Measurements from ENCODE around the gene LYRM4. TPM values are rescaled to one million over a fixed set of nuclear protein-coding genes. Genes with fewer than 3 reads are reported as not detected.

The LYRM4 gene
- total RNA-seq, 2 donors from 2014 or later: 19.1 to 22.5 TPM

DNA sequence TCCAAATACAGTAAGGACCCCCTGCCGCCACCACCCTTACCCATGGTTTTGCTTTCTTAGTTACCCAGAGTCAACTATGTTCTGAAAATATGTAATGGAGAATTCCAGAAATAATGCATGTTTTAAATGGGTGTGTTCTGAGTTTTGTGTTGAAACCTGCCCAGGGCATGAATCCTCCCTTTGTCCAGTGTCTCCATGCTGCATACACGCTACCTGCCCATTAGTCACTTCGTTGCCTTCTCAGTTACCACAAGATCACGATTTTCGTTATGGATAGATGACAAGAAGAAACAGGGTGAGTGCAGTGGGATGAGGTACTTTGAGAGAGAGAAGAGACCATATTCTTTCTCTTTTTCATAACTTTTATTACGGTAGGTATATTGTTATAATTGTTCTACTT is 11.2 kb upstream of the LYRM4 start:
- DNase-seq (ENCODE audit: low spot score): no peak
- Histone ChIP-seq H3K4me1 (no peaks in the 10 kb centered on the region), H3K27ac (no peak overlapping the region), H3K36me3 (no peaks in the 10 kb centered on the region), H3K27me3 (no peaks in the 10 kb centered on the region), H3K4me3 (no peak overlapping the region), H3K9me3 (no peaks in the 10 kb centered on the region)
- TF ChIP-seq, protein P1, sequence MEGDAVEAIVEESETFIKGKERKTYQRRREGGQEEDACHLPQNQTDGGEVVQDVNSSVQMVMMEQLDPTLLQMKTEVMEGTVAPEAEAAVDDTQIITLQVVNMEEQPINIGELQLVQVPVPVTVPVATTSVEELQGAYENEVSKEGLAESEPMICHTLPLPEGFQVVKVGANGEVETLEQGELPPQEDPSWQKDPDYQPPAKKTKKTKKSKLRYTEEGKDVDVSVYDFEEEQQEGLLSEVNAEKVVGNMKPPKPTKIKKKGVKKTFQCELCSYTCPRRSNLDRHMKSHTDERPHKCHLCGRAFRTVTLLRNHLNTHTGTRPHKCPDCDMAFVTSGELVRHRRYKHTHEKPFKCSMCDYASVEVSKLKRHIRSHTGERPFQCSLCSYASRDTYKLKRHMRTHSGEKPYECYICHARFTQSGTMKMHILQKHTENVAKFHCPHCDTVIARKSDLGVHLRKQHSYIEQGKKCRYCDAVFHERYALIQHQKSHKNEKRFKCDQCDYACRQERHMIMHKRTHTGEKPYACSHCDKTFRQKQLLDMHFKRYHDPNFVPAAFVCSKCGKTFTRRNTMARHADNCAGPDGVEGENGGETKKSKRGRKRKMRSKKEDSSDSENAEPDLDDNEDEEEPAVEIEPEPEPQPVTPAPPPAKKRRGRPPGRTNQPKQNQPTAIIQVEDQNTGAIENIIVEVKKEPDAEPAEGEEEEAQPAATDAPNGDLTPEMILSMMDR (IDR thresholded peaks at IDR 0.05): no peak

GRCh38 chr6:5270093-5270680 is 9.4 kb upstream of the LYRM4 start:
- no peaks in the 10 kb centered on the region for H3K9me3 ChIP-seq
- no peak overlapping the region for H3K27ac ChIP-seq
- no peak overlapping the region for H3K4me3 ChIP-seq
- TF ChIP-seq, protein P1 (IDR thresholded peaks at IDR 0.05): no peak
- H3K36me3 ChIP-seq: no peaks in the 10 kb centered on the region
- H3K27me3 ChIP-seq: no peaks in the 10 kb centered on the region
- no peak for DNase-seq (ENCODE audit: low spot score)
- H3K4me1 ChIP-seq: peaks cover 0 to 4% of the 10 kb centered on the region in 2 donors

- Histone ChIP-seq H3K27ac (no peak overlapping the region), H3K27me3 (no peaks in the 10 kb centered on the region), H3K36me3 (no peaks in the 10 kb centered on the region), H3K4me3 (no peak overlapping the region), H3K4me1 (peaks cover 0 to 21% of the 10 kb centered on the region in 2 donors), H3K9me3 (no peaks in the 10 kb centered on the region)
- DNase-seq (ENCODE audit: low spot score): no peak
- TF ChIP-seq, protein P1 (IDR thresholded peaks at IDR 0.05): no peak
These were observed 5.7 kb upstream of the LYRM4 start for GRCh38 chr6:5266423-5266822.

DNA sequence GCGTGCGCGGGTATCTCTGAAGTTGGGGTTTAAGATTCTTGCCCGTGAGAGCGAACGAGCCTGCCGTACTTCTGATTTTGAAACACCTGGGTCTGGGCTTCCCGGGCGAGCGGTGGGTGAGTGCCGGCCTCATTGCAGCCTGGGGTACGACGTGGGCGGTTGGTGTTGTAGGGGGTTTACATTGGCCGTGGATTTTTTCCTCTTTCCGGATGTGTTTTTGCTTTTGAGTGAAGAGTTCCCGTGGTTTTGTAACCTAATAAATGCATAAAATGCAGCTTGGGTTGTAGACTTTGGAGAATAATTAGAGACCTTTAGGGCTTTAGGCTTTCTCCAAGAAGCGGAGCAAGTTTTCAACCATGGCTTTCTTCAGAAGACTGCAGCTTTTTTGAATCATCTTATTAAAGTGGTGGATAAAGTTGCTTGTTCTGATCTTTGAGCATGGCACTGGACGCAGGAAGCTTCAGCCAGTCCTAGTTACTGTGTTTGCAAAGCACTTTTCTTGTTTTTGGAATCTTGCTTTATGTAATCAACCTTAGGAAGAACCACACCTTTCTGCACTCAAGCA is 877 bp upstream of the LYRM4 start:
- peaks cover 0 to 21% of the 10 kb centered on the region in 2 donors for H3K4me1 ChIP-seq
- no peaks in the 10 kb centered on the region for H3K9me3 ChIP-seq
- peak overlapping the region; percentile 93 to 96 for H3K27ac ChIP-seq
- peak overlapping the region; percentile 79 to 96 for H3K4me3 ChIP-seq
- H3K36me3 ChIP-seq: no peaks in the 10 kb centered on the region
- H3K27me3 ChIP-seq: no peaks in the 10 kb centered on the region
- TF ChIP-seq, protein P1 (IDR thresholded peaks at IDR 0.05): no peak
- no peak for DNase-seq (ENCODE audit: low spot score)

DNA sequence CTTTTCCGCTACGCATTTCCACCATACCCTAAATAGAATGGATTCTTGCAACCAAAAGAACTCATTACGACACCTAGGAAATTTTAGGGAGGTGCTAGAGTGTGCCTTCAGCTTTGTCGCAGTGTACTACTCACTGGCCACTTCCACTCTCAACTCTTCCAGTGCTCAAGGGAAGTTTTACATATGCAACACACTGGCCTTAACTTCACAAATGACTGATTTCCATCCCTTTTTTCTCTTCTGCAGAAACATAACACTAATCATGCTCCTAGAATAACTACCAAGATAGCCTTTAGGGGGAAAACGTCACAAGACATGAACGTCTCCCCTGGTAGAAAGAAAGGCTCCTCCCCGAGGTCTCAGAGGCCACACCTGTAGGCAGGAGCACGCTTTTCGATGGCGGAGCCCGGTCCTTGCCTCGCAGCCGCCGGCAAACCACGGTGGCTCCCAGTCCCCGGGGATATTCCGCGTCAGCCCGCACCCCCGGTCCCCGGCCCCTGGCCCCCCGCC is 584 bp downstream of the LYRM4 start:
- Histone ChIP-seq H3K27ac (peak overlapping the region; percentile 93 to 96), H3K4me1 (peaks cover 0 to 17% of the 10 kb centered on the region in 2 donors), H3K36me3 (no peaks in the 10 kb centered on the region), H3K27me3 (no peaks in the 10 kb centered on the region), H3K4me3 (peak overlapping the region; percentile 79 to 96), H3K9me3 (no peaks in the 10 kb centered on the region)
- no peak for DNase-seq (ENCODE audit: low spot score)
- TF ChIP-seq, protein P1 (IDR thresholded peaks at IDR 0.05): no peak
